Heart right ventricle (tissue), 16 donors: ENCODE measurements around the gene SLX9. TPM values are rescaled to one million over a fixed set of nuclear protein-coding genes. Genes with fewer than 3 reads are reported as not detected.
"Not testable (repeated sequence)": the region's sequence is repeated elsewhere in the genome, so short reads cannot be mapped to it uniquely, and the experiment has no call there.

Experiments used
- ATAC-seq, 8 donors: fragments of 200-7000 bp; cut with Tn5 transposase; one replicate each; pipeline ENCODE4 v1.9.1; 2020; ENCODE audit warnings: mild to moderate bottlenecking in 8 of 8, moderate library complexity in 8 of 8, moderate number of reproducible peaks in 1 of 8
- DNase-seq, 2 donors: peaks; one replicate each; pipeline ENCODE4 v3.0.0-alpha.2; 2020
- H3K27ac ChIP-seq, 10 donors: fragments of 200-600 bp; sonication (generic) in 2 of 10; one replicate each; pipeline versions ENCODE4 v1.5.0 to v1.8.0; 2020 to 2022; ENCODE audit warnings: mild to moderate bottlenecking in 3 of 10
- H3K27me3 ChIP-seq, 7 donors: fragments of 200-600 bp; one replicate each; pipeline ENCODE4 v1.8.0; 2021 to 2022; ENCODE audit warnings: mild to moderate bottlenecking in 2 of 7
- H3K36me3 ChIP-seq, 9 donors: fragments of 200-600 bp; sonication (generic) in 1 of 9; one replicate each; pipeline versions ENCODE4 v1.5.0 to v1.8.0; 2020 to 2022; ENCODE audit warnings: mild to moderate bottlenecking in 2 of 9
- H3K4me1 ChIP-seq, 9 donors: fragments of 200-600 bp; sonication (generic) in 1 of 9; one replicate each; pipeline versions ENCODE4 v1.5.0 to v1.8.0; 2020 to 2022; ENCODE audit warnings: mild to moderate bottlenecking in 4 of 9
- H3K4me3 ChIP-seq, 10 donors: fragments of 200-600 bp; sonication (generic) in 2 of 10; one replicate each; pipeline versions ENCODE4 v1.5.0 to v1.8.0; 2020 to 2022; ENCODE audit warnings: mild to moderate bottlenecking in 7 of 10, moderate library complexity in 2 of 10
- H3K9me3 ChIP-seq, 11 donors: fragments of 200-600 bp in 10 of 11; sonication (generic) in 2 of 11; one replicate each; pipeline versions ENCODE4 v1.5.0 to v1.8.0; 2013 to 2022; ENCODE audit warnings: mild to moderate bottlenecking in 2 of 11, control low read depth in 1 of 11, moderate library complexity in 1 of 11
- CTCF ChIP-seq, 9 donors: fragments of 200-600 bp; sonication (generic) in 2 of 9; IDR thresholded peaks; one replicate each; pipeline versions ENCODE4 v1.5.0 to v1.8.0; 2021 to 2022; ENCODE audit warnings: antibody characterized with exemption in 9 of 9, mild to moderate bottlenecking in 5 of 9, moderate library complexity in 1 of 9
- WGBS, 2 donors: extraction: QIAGEN DNeasy Blood & Tissue Kit; methylation state at CpG; one replicate each; pipeline ENCODE4 v1.1.7; 2013; ENCODE audit warnings: inconsistent platforms in 1 of 2; 5-methylcytosine and 5-hydroxymethylcytosine counted together
- intact Hi-C, 10 donors: fragments of 100-400 bp; cut with DNase I; formaldehyde crosslinking; loops; one replicate each; pipeline versions ENCODE4 v1.11.1 to v1.14.2; 2022
- polyA plus RNA-seq, 2 donors: library from polyadenylated mRNA; stranded (reverse); fragments of 200-250 nt; gene quantifications; one replicate each; pipeline ENCODE4 v1.2.3, GENCODE V29; 2013
- total RNA-seq, 10 donors: library from RNA; stranded (reverse); fragmentation: NEBNext Ultra II Directional in 3 of 10; extraction: Animal tissue kit (Norgen Biotek cat#: 25700) in 3 of 10; gene quantifications; one replicate each; pipeline versions ENCODE4 v1.2.1 to v1.2.4, GENCODE V29; 2021 to 2023
- donor health status: Arrhythmogenic right ventricular cardiomyopathy.
- donor health status: ischemic (EF 13 %, LVEDD 7.1; RV severe dilation, severe dysfunction).
- donor health status: healthy with polysubstance abuse.
- donor health status: DM: no; HTN: yes; CAD: no.
- donor health status: DM: no; HTN: no; CAD: no.
- donor health status: ischemic (EF 25% LVEDD 6.9; RV normal size, moderate dysfunction).
- donor health status: ischemic (EF 25% LVEDD 5.7; RV mildly dilated, moderate dysfunction).
- donor health status: healthy.
- donor health status: DM: yes; HTN: yes; CAD: no.
- donor health status: Ischemic cardiomyopathy.
- donor health status: ischemic (EF 35%, LVEDD 5.7; RV mildly dilated, moderate dysfunction).
- donor health status: nonischemic (EF 11% LVEDD 7.7; RV severe dilation, severe dysfunction).
- donor health status: DM: yes; HTN: yes; CAD: no.
- donor health status: PGD.
- donor health status: ischemic (EF 29% LVEDD 5.4; RV normal size, mild dysfunction).
- donor health status: nonischemic (EF 23%, LVEDD 6.1; RV moderate dilation, normal function).

The SLX9 gene
- total and polyA plus RNA-seq, 12 donors, result 42.4 to 83.6 (median 57.3) TPM

GRCh38 chr21:44927587-44928461 lies 12.0 kb upstream of the SLX9 start:
- Histone ChIP-seq H3K9me3 (no peaks in the 10 kb centered on the region), H3K4me1 (peaks cover 9 to 95% (median 23%) of the 10 kb centered on the region in 9 donors), H3K4me3 (peak overlapping the region in 4 of 10 donors; percentile 8 to 59 (median 14)), H3K27me3 (peaks cover 13 to 61% (median 37%) of the 10 kb centered on the region in 7 donors), H3K27ac (peak overlapping the region in 2 of 10 donors; percentile 35 to 96), H3K36me3 (no peaks in the 10 kb centered on the region)
- TF ChIP-seq CTCF (IDR thresholded peaks at IDR 0.05), result no peak
- peak in 1 of 2 donors; percentile 57 for DNase-seq
- ATAC-seq, result peak in 7 of 8 donors; percentile 8 to 50 (median 34)
- intact Hi-C loops, result no loop called here
- WGBS, 2 donors, result 16 to 18% methylated on average over 19 of the region's 19 CpGs

GRCh38 chr21:44928500-44929241 lies 11.2 kb upstream of the SLX9 start:
- ATAC-seq, DNase-seq, H3K36me3 ChIP-seq, intact Hi-C loops, H3K9me3 ChIP-seq: not testable (repeated sequence)
- Histone ChIP-seq H3K4me3 (peak overlapping the region in 1 of 10 donors; percentile 59), H3K27ac (peak overlapping the region in 1 of 10 donors; percentile 96), H3K27me3 (peaks cover 13 to 70% (median 41%) of the 10 kb centered on the region in 7 donors), H3K4me1 (peaks cover 12 to 95% (median 28%) of the 10 kb centered on the region in 9 donors)
- WGBS, 2 donors, result 63 to 78% methylated on average over 16 of the region's 16 CpGs

GRCh38 chr21:44929242-44929798 lies 10.5 kb upstream of the SLX9 start:
- Histone ChIP-seq H3K4me3 (no peak overlapping the region), H3K9me3 (no peaks in the 10 kb centered on the region), H3K36me3 (no peaks in the 10 kb centered on the region), H3K27ac (peak overlapping the region in 1 of 10 donors; percentile 96), H3K4me1 (peaks cover 12 to 88% (median 28%) of the 10 kb centered on the region in 9 donors), H3K27me3 (peaks cover 13 to 76% (median 45%) of the 10 kb centered on the region in 7 donors)
- WGBS, 2 donors, result 81 to 83% methylated on average over 6 of the region's 6 CpGs
- intact Hi-C loops, result no loop called here
- ATAC-seq (no peak), DNase-seq (no peak)
- TF ChIP-seq CTCF (IDR thresholded peaks at IDR 0.05), result no peak

GRCh38 chr21:44929799-44930542 lies 9.9 kb upstream of the SLX9 start:
- no peak overlapping the region for H3K4me3 ChIP-seq
- ATAC-seq (no peak), DNase-seq (no peak)
- TF ChIP-seq CTCF (IDR thresholded peaks at IDR 0.05), result no peak
- H3K9me3 ChIP-seq, result no peaks in the 10 kb centered on the region
- no peaks in the 10 kb centered on the region for H3K36me3 ChIP-seq
- H3K27me3 ChIP-seq, result peaks cover 13 to 83% (median 45%) of the 10 kb centered on the region in 7 donors
- H3K4me1 ChIP-seq, result peaks cover 12 to 82% (median 28%) of the 10 kb centered on the region in 9 donors
- H3K27ac ChIP-seq, result peak overlapping the region in 1 of 10 donors; percentile 96
- 56 to 58% methylated on average over 9 of the region's 9 CpGs for WGBS, 2 donors
- intact Hi-C loops, result loop anchor here (5.0 to 10.0 kb wide), 6 partner anchors 38 to 133 kb away; partner anchors contain the start of genes UBE2G2 (in 6 of the 10) and SUMO3 (in 2 of the 10)
